ENCODE results near the gene CEP85L. TPM values are rescaled to one million over a fixed set of nuclear protein-coding genes. Genes with fewer than 3 reads are reported as not detected.
A peak's percentile ranks its signal among the peaks of the same experiment; 100 is the strongest.

CEP85L gene
- total RNA-seq, 1 donor from 2014 or later = 12.6 TPM

GRCh38 chr6:118578617-118579016, 72.8 kb downstream of the CEP85L start:
- H3K27me3 ChIP-seq = no peaks in the 10 kb centered on the region
- no peak for TF ChIP-seq CTCF (IDR thresholded peaks at IDR 0.05)
- TF ChIP-seq EZH2phosphoT487 (IDR thresholded peaks at IDR 0.05) = no peak
- no peak for TF ChIP-seq EZH2 (IDR thresholded peaks at IDR 0.05)
- H3K27ac ChIP-seq = no peak overlapping the region
- H2AFZ ChIP-seq (replicated peaks) = no peak overlapping the region
- no peaks in the 10 kb centered on the region for H3K4me1 ChIP-seq
- DNase-seq (ENCODE audit: low spot score) = no peak
- H3K9ac ChIP-seq = no peak overlapping the region
- no peak overlapping the region for H3K27ac Mint-ChIP-seq
- no peaks in the 10 kb centered on the region for H3K36me3 ChIP-seq
- peaks cover 38% of the 10 kb centered on the region for H3K36me3 Mint-ChIP-seq
- no peaks in the 10 kb centered on the region for H3F3A ChIP-seq (ENCODE audit: low read depth)
- H3K27me3 Mint-ChIP-seq (ENCODE audit: insufficient read depth, low read depth) = peaks cover 4% of the 10 kb centered on the region
- no peaks in the 10 kb centered on the region for H3K9me3 ChIP-seq (ENCODE audit: low read depth)
- no peaks in the 10 kb centered on the region for H4K20me1 ChIP-seq (ENCODE audit: low read depth)
- no peak overlapping the region for H3K4me2 ChIP-seq
- H3K4me3 ChIP-seq = no peak overlapping the region
- H3K4me3 Mint-ChIP-seq = no peak overlapping the region
- no peaks in the 10 kb centered on the region for H3K4me1 Mint-ChIP-seq
- peaks cover 57% of the 10 kb centered on the region for H3K9me3 Mint-ChIP-seq
- no peaks in the 10 kb centered on the region for H3K79me2 ChIP-seq (ENCODE audit: low read depth)

GRCh38 chr6:118577972-118578371, 73.4 kb downstream of the CEP85L start:
- H3K9ac ChIP-seq = no peak overlapping the region
- H3K27me3 ChIP-seq = no peaks in the 10 kb centered on the region
- H3F3A ChIP-seq (ENCODE audit: low read depth) = no peaks in the 10 kb centered on the region
- Mint-ChIP-seq H3K36me3 (peaks cover 38% of the 10 kb centered on the region), H3K27ac (no peak overlapping the region), H3K4me1 (no peaks in the 10 kb centered on the region), H3K4me3 (no peak overlapping the region), H3K9me3 (peaks cover 57% of the 10 kb centered on the region), H3K27me3 (ENCODE audit: insufficient read depth, low read depth) (peaks cover 4% of the 10 kb centered on the region)
- no peak overlapping the region for H3K27ac ChIP-seq
- H2AFZ ChIP-seq (replicated peaks) = no peak overlapping the region
- H3K79me2 ChIP-seq (ENCODE audit: low read depth) = no peaks in the 10 kb centered on the region
- no peaks in the 10 kb centered on the region for H3K4me1 ChIP-seq
- H3K4me3 ChIP-seq = no peak overlapping the region
- no peaks in the 10 kb centered on the region for H3K9me3 ChIP-seq (ENCODE audit: low read depth)
- no peak for TF ChIP-seq EZH2 (IDR thresholded peaks at IDR 0.05)
- no peak for TF ChIP-seq EZH2phosphoT487 (IDR thresholded peaks at IDR 0.05)
- TF ChIP-seq CTCF (IDR thresholded peaks at IDR 0.05) = no peak
- no peaks in the 10 kb centered on the region for H4K20me1 ChIP-seq (ENCODE audit: low read depth)
- no peak overlapping the region for H3K4me2 ChIP-seq
- no peak for DNase-seq (ENCODE audit: low spot score)
- no peaks in the 10 kb centered on the region for H3K36me3 ChIP-seq

- H3K36me3 Mint-ChIP-seq = peaks cover 29% of the 10 kb centered on the region
- Histone ChIP-seq H3K9ac (no peak overlapping the region), H3K79me2 (ENCODE audit: low read depth) (no peaks in the 10 kb centered on the region), H3K4me3 (no peak overlapping the region), H3K4me2 (peak overlapping the region; percentile 0), H2AFZ (replicated peaks) (no peak overlapping the region), H3K36me3 (no peaks in the 10 kb centered on the region), H3K27me3 (no peaks in the 10 kb centered on the region), H3K4me1 (no peaks in the 10 kb centered on the region), H3K27ac (peak overlapping the region; percentile 10), H3K9me3 (ENCODE audit: low read depth) (no peaks in the 10 kb centered on the region), H3F3A (ENCODE audit: low read depth) (no peaks in the 10 kb centered on the region), H4K20me1 (ENCODE audit: low read depth) (no peaks in the 10 kb centered on the region)
- H3K4me3 Mint-ChIP-seq = no peak overlapping the region
- peaks cover 4% of the 10 kb centered on the region for H3K27me3 Mint-ChIP-seq (ENCODE audit: insufficient read depth, low read depth)
- no peaks in the 10 kb centered on the region for H3K4me1 Mint-ChIP-seq
- peaks cover 48% of the 10 kb centered on the region for H3K9me3 Mint-ChIP-seq
- DNase-seq (ENCODE audit: low spot score) = peak; percentile 13
- TF ChIP-seq CTCF (IDR thresholded peaks at IDR 0.05) (no peak), EZH2phosphoT487 (IDR thresholded peaks at IDR 0.05) (no peak), EZH2 (IDR thresholded peaks at IDR 0.05) (no peak)
- no peak overlapping the region for H3K27ac Mint-ChIP-seq
Measured at GRCh38 chr6:118574051-118574865, 77.1 kb downstream of the CEP85L start.
